PC-9 (cell line): ENCODE data around the gene TNIK.

Experiments
- EZH2 ChIP-seq: fragments of 200-600 bp; sonication (generic); IDR thresholded peaks from 2 replicates; pipeline ENCODE4 v1.8.0; 2017; ENCODE audit warnings: antibody characterized with exemption, low read depth
- TF ChIP-seq, protein P1 (sequence below): fragments of 200-600 bp; sonication (generic); conservative IDR thresholded peaks from 2 replicates; pipeline ENCODE4 v1.6.1; 2017; ENCODE audit warnings: mixed run types, antibody characterized with exemption, mild to moderate bottlenecking, moderate library complexity

GRCh38 chr3:171026597-171027293 lies 433.5 kb downstream of the TNIK start, which contains the start of gene SLC2A2:
- TF ChIP-seq, protein P1, sequence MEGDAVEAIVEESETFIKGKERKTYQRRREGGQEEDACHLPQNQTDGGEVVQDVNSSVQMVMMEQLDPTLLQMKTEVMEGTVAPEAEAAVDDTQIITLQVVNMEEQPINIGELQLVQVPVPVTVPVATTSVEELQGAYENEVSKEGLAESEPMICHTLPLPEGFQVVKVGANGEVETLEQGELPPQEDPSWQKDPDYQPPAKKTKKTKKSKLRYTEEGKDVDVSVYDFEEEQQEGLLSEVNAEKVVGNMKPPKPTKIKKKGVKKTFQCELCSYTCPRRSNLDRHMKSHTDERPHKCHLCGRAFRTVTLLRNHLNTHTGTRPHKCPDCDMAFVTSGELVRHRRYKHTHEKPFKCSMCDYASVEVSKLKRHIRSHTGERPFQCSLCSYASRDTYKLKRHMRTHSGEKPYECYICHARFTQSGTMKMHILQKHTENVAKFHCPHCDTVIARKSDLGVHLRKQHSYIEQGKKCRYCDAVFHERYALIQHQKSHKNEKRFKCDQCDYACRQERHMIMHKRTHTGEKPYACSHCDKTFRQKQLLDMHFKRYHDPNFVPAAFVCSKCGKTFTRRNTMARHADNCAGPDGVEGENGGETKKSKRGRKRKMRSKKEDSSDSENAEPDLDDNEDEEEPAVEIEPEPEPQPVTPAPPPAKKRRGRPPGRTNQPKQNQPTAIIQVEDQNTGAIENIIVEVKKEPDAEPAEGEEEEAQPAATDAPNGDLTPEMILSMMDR, result no peak
- TF ChIP-seq EZH2, result no peak
